HG03066 (cell line): ENCODE results near the gene TUBE1.
A peak's percentile ranks its signal among the peaks of the same experiment; 100 is the strongest.
"Not testable (repeated sequence)": the region's sequence is repeated elsewhere in the genome, so short reads cannot be mapped to it uniquely, and the experiment has no call there.

ENCODE experiments used
- ATAC-seq: cut with Tn5 transposase; IDR thresholded peaks from one replicate; pipeline ENCODE4 v1.9.1; 2021; ENCODE audit warnings: low read depth; ENCODE audit not compliant: unreplicated experiment

The TUBE1 gene, protein sequence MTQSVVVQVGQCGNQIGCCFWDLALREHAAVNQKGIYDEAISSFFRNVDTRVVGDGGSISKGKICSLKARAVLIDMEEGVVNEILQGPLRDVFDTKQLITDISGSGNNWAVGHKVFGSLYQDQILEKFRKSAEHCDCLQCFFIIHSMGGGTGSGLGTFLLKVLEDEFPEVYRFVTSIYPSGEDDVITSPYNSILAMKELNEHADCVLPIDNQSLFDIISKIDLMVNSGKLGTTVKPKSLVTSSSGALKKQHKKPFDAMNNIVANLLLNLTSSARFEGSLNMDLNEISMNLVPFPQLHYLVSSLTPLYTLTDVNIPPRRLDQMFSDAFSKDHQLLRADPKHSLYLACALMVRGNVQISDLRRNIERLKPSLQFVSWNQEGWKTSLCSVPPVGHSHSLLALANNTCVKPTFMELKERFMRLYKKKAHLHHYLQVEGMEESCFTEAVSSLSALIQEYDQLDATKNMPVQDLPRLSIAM

DNA sequence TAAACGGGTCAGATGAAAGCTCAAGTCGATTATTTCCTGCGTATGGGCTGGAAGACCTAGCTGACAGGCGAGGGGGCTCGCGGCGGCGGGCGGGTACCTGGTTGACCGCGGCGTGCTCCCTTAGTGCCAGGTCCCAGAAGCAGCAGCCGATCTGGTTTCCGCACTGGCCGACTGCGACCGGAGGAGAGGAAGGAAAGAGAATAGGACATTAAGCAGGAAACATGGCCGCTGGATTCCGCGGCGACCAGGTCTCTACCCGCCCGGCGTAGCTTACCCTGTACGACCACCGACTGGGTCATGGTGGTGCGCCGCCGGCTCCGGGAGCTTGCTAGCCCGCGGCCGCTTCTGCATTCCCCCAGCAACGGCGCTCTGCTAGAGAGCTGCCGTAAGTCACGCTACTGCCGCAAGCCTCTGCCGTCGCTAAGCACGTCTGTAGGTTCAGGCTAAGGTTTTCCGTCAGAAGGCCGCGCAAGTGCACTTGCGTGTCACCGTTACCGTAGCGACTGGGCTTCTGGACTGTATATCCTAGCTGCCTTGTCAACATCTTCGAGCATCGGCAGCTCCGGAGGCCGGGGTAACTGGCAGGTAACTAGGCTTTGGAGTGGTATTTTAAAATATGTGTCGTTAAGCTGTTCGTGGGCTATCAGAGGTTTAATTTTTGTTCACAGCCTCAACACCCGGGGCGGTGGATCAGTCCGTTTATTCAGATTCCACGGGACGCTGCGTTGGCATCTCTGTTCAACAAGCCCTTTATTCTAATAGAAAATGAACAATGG is at the start of gene TUBE1, which contains the start of gene FAM229B:
Gene TUBE1 (minus strand): TSS at position 347 of the 776 bp plus-strand sequence. CDS start 48 bp downstream, at position 299.
Gene FAM229B (plus strand): TSS at position 456 of the 776 bp plus-strand sequence. CDS start 11,693 bp downstream, outside the sequence.
- ATAC-seq = peak; percentile 95

DNA sequence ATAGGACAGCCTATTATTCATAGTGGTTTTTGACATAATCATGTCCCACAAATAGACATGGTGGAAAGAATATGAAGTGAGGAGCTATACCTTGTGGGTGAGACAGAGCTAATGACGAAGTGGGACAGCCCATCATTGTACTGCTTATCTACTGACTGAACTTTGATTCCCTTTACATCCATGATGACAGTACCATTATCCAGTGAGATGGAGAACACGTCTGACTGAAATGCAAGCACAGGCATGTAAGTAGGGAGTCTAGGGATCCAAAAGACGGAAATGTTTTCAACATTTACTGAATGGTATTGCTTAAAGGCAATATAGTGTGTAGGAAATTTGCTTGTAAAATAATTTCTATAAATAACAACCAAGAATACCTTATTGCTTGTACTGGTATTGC is 43.6 kb upstream of the TUBE1 start:
- no peak for ATAC-seq

DNA sequence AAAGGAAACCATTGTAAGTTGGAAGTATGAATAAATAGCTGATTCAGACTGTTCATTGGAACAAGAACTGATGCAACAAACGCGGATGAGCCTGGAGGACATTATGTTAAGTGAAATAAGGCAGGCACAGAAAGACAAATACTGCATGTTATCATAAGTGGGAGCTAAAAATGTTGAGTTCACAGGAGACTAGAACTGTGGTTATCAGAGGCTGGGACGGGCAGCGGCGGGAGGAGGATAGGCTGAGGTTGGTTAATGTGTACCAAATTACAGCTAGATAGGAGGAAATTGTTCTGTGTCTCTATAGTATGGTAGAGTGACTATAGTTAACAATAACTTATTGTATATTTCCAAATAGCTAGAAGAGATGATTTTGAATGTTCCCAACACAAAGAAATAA is 40.9 kb upstream of the TUBE1 start:
- ATAC-seq = no peak

DNA sequence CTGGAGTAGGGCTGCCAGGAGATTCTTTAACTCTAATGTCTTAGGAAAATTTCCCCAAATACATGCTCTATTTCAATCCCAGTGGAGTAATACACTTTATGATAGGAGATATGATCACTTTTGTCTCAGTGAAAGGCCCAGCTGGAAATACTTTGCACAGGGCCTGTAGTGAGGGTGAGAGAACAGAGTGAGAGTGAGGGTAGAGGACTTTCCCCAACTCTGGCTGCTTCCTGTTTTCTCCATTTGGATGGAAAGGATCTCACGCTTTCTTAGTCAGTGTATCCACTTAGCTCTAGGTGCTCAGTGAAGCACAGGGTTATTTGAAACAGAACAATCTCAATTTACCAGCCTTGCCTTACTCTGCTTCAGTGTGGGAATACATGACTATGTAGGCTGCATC is 36.7 kb upstream of the TUBE1 start:
- ATAC-seq = no peak

DNA sequence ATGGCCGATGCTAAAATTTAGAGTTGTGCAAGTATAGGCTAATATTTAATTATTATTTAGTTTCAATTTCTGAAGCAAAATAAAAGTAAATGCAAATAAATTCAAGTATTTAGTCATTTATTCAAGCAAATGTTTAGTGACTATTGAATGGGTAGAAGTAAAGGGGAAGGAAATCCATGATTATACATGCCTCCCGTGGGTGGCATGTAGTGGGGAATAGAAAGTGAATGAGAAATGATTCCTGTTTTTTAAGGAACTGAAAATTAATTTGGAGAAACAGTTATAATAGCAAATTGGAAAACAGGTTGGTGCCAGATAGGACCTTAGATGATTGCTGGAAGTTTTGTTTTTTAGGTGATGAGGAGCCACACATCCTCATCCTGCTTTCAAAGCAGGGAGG is 35.5 kb upstream of the TUBE1 start:
- no peak for ATAC-seq

DNA sequence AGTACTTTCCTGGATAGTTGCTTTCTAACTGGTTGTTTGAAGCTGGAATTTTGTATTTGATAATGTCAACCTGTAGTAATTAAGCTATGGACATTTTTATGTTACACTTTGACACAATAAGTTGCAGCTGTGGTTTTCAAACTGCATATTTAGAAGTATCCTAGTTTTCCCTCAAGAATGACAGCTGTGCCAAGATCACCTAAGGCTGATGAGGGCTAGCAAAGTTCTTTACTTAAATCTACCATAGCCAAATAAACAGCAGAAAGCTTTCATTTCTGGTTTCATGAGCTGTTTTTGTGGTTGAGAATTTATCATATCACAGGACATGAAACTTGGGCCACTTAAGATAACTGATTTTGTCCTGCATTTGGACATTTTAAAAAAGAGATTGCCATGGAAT is 30.8 kb upstream of the TUBE1 start:
- ATAC-seq = no peak

DNA sequence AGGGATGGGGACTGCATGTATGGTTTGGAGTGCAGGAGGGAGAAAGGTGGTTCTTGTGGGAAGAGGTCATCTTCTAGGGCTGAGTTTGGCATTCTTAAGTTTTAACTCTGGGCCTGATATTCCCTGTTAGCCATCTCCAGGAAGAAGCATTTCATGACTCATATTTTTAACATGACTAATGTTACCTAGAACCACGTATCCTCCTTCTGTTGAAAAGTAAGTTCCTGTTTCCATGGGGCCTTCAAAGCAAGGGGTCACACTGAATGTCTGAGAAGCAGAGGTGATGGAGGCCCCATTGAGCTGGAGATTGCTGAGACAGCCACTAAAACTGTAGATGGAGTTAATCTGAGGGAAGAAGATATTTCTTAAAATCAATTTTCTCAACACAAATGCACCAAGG is 30.3 kb upstream of the TUBE1 start:
- ATAC-seq = no peak

DNA sequence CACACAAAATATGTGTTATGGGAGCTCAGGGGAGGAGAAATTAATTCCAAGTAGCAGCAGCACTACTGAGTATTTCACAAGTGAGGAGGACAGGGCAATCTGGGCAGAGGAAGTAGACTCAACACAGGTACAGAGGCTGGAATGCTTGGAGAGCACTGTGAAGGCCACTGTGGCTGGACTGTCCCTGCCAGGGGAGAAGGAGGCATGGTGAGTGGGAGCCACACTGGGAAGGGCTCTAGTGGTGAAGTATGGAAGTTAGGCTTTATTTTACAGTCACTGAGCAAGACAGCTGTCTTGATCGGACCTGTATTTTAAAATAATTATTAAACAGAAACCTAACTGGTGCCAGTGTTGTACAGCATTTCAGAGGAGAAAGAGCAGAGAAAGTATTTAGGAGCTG is 28.9 kb upstream of the TUBE1 start:
- no peak for ATAC-seq

DNA sequence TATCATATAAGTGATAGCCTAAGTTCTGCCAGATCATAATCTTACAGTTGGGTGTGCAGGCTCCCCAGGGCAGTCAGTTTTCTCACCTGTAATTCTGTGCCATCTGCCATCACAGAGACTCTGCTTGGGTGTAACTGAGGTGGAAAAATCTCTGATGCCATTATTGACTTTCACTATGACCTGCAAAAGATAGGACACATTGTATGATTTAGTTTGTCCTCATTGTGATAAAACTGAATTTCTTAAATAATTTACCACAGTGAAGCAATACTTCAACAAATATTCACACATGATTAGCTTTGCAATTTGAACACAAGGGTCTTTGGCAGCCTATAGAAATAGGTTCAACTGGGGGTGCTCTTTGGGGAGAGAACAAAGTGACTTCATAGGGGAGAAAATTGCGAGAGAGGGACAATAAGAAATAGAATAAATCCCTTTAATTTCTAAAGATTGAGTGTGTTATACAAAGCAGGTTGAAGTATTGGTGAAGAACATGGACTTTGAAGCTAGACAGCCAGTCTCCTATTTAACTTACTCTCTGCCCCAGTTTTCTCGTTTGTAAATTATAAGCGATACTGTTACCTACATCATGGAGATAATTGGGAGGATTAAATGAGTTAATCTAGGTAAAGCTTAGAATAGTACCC is 27.4 kb upstream of the TUBE1 start:
- ATAC-seq = no peak

DNA sequence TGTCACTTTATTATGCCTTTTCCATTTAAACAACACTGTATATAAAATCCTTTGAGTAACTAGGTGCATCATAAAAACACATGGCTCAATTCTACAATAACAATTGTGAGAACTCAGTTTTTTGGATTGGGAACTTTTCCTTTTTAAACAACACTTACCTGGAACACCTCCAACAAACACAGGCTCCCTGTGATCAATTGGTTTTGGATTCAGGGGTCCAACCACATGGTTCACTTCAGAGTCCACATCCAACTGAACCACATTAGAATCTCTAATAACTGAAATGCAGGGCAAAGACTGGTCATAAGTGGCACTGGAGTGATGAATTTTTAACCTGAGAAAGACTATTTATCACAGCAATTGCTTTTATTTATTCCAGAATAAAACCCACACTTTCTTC is 26.6 kb upstream of the TUBE1 start:
- no peak for ATAC-seq

DNA sequence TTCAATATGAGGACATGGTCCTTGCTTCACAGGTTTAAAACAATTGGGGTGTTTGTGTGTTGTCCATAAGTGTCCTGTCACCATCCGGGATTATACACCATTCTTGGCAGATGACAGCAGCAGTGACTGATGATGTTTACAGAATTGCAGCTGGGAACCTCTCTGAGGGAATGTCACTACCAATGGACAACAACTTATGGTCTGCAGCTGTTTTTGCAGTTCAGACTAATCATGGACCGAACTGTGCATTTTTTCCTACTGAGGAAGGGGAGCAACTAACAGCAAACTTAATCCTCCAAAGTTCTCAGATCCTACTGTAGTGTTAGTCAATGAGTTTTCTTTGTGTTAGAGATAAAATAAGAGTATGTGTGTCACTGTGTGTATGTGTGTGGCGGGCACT is 26.1 kb upstream of the TUBE1 start:
- ATAC-seq = no peak

DNA sequence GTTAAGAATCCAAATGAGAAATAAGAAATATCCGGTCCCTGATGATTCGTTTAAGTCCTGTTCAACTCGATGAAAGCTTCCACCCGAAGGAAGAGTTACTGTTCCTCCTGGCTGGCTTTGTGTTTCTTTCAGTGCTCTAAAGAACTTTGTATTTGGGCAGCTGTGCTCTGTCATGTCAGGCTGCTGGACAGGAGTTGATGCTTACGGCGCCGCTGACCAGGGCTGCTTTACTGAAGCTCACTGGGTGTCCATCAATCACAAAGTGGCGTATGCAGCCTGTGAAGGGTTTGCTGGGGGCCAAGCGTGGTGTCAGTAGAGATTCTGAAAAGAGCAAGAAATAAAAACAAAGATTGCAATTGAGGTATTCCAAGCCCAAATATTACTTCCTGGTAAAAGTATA is 22.0 kb upstream of the TUBE1 start:
- no peak for ATAC-seq

DNA sequence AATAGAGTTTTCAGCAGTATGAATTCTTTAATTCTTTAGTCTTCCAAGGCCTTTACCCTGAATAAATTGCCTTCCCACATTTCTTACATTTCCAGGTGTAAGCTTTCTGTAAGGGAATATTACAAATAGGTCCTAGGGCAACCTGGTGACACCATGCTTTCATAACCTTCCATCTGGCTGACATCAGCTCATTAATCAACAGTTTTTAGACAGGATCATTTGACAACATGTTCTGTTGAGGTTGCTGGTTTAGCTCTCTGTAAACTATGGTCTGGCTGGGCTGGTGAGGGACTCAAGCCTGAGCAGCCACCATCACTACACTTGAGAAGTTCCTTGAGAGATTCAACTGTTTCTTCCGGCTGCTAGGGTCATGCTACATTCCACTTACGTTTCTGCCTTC is 19.3 kb upstream of the TUBE1 start:
- ATAC-seq = no peak

DNA sequence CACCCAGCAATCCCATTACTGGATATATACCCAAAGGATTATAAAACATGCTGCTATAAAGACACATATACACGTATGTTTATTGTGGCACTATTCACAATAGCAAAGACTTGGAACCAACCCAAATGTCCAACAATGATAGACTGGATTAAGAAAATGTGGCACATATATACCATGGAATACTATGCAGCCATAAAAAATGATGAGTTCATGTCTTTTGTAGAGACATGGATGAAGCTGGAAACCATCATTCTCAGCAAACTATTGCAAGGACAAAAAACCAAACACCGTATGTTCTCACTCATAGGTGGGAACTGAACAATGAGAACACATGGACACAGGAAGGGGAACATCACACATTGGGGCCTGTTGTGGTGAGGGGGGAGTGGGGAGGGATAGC is 18.7 kb upstream of the TUBE1 start:
- not testable (repeated sequence) for ATAC-seq

DNA sequence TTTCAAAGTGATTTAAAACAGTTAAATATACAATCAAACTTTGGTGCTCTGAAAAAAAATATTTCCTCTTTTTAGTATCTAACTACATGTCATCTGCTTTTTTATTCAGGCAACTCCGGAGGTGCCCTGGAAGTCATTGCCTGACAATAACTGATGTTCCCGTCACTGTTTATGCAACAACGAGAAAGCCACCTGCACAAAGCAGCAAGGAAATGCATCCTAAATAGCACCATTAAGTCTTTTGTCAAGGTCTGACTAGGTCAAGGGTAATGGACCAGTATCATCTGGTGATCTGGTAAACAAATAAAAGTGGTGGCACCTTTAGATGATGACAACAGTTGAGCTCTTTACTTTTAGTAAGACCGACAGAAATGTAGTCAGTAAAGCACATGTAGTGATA is 13.3 kb upstream of the TUBE1 start:
- ATAC-seq = no peak

DNA sequence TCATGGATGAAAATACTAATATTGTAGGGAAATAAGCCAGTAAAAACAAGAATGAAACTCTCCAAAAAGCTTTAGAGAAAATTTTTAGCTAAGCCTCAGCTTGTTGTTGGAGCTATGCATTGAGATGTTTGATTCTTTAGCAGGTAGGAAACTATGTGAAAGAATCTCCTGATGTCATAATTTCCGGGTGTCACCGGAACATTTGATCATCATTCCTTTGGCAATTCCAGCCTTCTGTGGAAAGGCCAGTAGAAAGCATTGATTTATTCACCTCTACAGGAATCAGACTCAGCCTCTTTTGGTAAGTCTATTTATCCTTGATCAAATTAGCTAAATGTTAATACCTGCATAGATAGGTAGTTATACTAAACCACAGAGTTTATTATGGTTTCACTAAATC is 9.6 kb upstream of the TUBE1 start:
- no peak for ATAC-seq

DNA sequence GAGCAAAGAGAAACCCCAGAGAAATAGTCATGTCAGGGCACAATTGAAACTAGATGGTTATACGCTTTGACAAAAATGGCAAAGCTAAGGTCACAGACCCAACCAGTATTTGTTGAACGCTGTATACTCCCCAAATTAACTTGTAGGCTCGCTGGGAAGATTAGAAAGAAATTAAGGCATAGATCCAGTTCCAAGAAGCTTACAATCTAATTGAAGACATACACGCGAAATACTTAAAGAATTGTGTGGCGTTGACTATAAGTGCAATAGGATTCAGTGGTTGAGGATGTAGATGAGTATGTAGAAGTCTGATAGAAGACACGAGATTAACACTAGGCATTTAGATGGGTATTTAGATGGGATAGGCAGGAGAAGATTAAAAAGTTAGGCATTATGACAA is 634 bp upstream of the TUBE1 start:
- no peak for ATAC-seq

DNA sequence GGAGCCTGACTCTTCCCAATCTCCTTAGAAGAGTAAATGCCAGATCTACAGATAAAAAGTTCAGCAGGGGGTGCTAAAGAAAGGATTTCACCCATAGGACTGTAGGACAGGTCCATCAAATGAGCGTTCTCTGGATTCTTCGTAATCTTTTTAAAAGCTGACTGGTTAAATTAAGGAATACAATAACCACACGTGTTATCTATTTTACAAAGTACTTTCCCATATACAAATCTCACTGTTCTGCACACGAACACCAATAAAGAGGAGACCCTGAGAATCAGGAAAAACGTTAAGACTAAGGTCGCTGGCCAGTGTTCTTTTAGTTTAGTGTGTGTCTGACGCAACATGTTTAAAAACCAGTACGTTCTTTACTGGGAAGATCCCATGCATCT is 542 bp downstream of the TUBE1 start:
- ATAC-seq = peak; percentile 34

DNA sequence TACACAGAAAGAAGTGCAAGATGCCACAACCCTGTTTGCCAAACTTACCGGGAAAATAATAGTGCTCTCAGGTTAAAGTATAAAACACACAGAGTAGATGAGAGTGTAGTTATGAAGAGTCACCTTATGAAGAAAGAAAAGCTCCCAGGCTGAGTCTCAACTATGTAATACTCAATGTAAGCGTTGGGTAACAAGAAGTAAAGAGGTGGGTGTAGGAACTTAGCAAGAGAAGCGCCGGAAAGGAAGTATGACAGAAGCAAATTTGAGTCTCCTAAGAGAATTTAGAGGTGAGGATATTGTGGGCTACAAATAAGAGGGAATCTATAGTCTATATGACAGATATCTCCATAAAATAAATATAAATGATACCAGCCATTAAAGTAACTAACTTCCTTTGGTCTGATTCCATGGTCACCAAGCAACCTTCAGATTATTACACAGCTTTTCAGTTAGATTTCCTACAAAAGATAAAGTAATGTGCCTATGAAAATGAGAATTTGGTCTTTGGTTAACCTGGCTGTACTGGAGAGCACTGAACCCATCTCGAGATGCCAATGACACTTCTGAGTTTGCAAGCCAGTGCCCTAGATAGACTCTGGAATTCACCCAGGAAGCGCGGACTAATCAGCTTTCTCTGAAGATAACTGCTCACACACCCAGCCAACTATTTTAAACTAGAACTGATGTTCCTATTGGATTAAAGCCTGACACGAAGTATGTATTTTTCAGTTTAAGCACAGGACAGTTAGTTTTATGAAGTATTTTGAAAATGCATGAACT is 1.8 kb downstream of the TUBE1 start:
- ATAC-seq = no peak

DNA sequence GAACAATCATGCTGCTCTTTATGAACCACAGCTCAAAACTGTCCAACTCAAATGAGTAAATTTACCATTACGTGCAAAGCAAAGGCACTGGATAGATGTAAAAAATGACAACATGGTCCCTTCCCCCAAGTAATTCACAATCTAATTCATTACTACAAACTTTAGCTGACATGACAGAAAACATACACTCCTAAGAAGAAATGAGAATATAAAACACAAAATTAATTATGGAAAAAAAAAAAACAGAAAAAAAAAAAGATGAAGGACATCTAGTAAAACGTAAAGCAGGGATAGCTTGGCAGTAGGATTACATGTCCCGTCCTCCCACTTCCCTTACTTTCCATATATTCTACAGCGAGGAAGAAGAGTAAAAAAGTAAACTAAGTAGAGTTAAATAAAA is 5.7 kb downstream of the TUBE1 start:
- no peak for ATAC-seq
